NCI-H2171 (cell line): Measurements from ENCODE around the gene ATXN7.

Experiments used
- DNase-seq: peaks from one replicate; lab custom pipeline; 2025; lab: John Stamatoyannopoulos, UW

ATXN7 gene

GRCh38 chr3:63934041-63934866, 70.6 kb downstream of the ATXN7 start:
- no peak for DNase-seq

DNA sequence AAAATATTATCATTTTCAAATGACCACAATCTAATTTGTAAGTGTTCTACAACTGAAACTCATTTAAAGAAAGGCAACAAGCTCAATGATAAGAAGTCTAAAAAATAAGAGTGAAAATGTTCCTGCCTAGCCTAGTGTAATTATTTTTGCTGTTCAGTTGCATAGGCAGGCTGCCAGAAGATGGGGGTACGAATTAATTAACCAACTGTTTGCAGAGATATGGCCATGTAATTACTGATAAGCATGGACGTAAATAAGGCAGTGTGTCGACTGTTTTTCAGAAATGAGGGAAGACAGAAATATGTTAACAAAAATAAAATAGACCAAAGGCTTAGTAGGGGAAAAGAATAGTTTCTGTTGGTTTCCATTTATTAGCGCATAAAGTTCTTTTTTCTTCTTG, 73.3 kb downstream of the ATXN7 start:
- no peak for DNase-seq

DNA sequence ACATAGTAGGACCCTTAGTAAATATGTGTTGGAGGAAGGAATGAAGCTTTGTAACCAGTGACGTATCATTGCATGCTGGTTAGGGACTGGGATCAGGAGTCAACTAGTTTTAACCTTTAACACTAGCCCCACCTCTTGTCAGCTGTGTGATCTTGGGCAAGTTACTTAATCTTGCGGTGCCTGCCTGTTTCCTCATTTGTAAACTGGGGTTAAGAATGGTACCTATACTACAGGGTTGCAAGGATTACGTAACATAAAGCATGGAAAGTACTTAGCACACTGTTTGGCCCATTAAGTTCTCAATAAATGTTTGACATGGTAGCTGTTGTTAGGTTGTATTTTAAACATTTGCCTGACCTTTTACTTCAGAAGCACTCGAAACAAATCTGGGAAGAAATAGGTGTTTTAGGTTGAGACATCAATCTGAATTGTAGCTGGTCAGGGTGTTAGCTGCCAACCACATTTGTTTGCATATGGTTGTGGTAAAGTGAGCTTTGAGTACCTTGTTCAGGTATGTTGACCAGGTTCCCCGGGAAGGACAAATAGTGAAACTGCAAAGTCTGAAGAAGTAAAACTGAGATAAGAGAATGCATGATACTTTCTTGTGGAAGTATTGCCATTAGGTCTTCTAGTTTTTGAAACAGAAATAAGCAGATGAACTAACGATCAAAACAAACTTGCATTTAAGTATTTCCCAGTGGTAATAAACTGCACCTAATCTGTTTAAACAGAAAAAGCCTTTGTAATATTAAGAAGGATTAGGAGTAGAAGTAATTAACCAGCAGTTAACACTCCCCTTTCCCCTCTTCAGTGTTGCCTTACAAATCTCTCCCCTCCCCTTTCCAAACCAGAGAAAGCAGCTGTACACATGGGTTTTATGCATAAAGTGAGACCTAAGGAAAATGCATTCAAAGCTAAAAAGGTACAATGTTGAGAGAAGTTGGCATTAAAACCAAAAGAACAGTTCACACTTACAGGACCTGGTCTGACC, 74.3 kb downstream of the ATXN7 start:
- DNase-seq, result no peak

DNA sequence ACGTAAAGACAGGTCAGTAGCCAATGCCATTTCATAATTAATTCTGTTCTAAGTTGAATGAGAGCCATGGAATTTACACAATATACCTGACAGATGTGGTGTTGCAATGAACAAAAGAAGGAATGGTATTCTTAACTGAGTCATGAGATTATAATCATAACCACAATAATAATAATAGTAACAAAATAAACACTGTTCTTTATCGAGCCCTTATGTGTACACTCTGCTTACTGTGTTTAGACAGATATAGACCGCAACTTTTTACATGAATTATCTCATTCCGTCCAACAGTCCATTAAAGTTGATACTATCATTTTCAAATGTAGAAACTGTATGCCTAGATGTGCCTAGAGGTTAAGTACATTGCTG, 76.7 kb downstream of the ATXN7 start:
- DNase-seq, result no peak

- DNase-seq, result no peak
Observed at GRCh38 chr3:63942528-63942927, 78.9 kb downstream of the ATXN7 start.

DNA sequence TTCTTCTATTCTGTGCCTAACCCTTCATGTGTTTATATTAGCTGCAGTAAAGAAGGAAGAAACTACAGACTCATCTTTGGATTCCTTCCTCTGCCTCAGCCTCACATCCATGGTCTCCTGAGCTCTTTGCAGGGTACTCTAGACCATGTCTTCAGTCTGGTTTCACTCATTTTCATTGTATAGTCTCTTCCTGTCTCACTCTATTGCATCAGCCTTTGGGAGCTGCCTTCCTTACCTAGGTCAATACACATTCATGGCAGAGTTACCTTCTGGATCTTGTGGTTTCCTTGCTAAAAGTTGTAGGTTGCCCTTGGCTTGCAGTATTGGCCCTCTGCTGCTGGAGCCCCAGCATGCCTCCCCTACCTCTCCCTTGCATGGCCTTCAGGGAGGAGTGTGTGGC, 80.0 kb downstream of the ATXN7 start:
- no peak for DNase-seq

DNA sequence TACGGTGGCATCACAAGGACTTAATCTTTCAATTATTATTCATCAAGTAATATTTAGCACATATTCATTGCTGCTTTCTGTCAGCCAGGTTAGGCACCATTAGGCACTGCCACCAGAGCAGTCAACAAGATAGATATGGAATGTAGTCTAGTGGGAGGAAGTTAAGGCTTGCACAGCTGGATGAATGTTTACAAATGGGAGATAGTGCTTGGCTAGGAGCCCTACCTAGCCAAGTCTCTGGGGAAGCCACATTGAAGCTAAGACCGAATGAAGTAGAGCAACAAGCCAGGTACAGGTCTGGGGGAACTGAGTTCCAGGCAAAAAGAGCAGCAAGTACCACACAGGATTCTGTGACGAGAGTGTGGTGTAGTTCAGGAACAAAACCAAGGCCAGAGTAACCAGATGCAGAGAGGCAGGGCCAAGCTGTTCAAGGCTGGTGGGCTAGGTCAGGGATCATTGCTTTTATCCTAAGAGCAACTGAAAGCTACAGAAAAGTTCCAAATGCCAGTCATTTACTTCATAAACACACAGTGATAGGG, 82.0 kb downstream of the ATXN7 start:
- no peak for DNase-seq

DNA sequence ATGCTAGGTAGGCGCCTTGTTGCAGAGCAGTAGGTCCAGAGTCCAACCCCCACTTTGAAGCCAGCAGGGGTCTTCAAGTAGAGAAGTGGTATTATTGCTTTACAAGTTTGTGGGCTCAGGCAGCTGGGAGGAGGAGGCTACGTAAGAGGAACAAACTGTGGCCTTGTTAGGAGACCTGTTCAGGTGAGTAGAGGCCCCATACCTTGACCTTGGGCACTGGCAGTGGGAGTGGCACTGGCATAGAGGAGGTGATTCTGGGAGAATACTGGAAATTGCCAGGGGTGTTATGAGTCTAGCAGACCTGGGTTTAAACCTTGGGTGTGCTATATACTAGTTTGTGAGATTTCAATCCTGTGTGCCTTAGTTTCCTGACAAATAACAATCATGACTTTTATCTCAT, 83.1 kb downstream of the ATXN7 start:
- DNase-seq, result no peak

- no peak for DNase-seq
Observed at GRCh38 chr3:63947594-63947993, 83.9 kb downstream of the ATXN7 start.

- no peak for DNase-seq
Observed at GRCh38 chr3:63949005-63949404, 85.3 kb downstream of the ATXN7 start.

GRCh38 chr3:63950698-63951097, 87.0 kb downstream of the ATXN7 start:
- DNase-seq, result no peak

DNA sequence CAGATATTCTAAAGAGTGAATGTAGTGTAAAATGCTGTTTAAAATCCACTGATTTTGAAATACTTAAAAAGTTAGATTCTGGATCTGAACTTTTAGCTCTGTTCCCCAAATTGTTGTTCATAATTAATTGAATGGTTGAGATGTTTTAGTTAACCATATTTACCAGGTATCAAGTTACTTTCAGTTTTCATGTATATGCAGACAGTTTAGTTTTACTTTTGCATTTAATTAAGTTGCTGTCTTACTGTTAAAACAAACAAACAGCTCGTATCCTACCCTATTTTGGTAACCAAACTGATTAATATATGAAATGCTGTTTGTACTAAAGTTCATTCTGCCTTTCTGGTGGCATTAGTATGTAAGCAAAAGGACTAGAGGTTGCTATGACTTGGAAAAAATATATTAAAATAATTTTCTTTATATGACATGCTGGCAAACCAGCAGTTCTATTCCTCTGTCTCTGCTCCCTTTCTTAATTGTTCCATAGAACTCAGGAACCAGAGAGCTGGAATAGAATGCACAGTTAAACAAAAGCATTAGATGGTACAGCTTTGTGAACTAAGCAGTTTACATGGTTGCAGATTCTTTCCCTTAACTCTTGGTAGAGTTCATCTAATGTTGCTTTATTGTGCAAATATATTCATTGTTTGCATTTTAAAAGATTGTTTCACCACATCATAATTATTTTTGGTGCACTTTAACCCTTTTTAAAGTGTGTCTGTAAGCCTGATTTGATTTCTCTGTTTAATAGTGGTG, 88.0 kb downstream of the ATXN7 start:
- DNase-seq, result no peak

GRCh38 chr3:63952248-63952594, 88.6 kb downstream of the ATXN7 start:
- no peak for DNase-seq

DNA sequence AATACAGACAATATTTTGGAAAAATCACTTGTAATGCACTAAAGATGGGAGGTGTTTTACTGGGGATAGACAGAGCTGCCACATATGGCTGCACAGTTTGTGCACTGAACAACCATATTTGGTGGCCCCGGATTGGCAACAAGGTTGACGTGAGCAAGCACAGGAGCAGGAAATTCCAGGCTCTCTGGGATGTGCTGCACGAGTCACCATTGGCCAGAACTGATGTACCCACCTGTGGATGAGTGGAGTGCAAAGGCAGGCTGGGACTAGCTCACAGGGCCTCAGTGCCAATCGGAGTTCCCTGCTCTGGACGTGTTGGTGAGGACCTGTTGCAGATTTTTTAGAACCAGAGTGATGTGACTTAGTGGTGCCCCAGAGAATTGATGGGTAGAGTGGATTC, 90.5 kb downstream of the ATXN7 start:
- DNase-seq, result no peak

GRCh38 chr3:63955036-63955650, 91.5 kb downstream of the ATXN7 start:
- no peak for DNase-seq

GRCh38 chr3:63955830-63956545, 92.3 kb downstream of the ATXN7 start:
- no peak for DNase-seq

DNA sequence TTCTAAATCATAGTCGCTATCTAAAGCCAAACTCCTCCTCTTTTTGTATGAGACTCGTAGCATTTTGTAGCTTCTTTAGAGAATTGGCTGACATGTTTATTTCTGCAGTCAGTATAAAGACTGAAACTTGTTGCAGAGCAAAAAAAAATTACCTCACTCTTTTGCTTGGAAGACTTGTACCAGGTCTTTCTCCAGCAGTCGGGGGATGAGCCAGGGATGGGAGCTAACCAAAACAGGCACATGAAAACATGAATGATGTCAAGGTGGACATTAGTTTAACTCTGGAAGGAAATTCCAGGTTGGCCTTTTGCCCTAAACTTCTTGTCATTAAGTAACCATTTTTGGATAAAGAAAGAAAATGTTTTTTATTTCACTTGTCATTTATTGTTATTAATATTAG, 95.5 kb downstream of the ATXN7 start:
- DNase-seq, result no peak

- DNase-seq, result no peak
Observed at GRCh38 chr3:63960048-63960711, 96.5 kb downstream of the ATXN7 start.

- DNase-seq, result no peak
Observed at GRCh38 chr3:63961891-63962290, 98.2 kb downstream of the ATXN7 start.

DNA sequence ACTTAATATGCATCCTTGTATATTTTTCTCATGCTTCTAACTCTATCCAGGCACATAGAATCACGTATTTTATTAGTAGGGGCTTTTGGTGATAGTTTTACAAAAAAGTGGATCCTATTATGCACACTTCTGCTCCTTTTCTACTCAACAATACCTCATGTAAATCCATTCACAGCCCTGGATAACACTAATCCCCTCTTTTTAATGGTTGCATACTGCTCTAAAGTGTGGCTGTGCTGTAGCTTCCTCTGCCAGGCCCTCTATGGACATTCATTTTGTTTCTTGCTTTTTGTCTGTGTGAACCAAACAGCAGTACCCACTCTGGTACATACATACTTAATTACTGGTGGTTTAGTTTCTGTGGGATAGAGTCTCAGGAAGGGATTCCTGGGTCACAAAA, 99.8 kb downstream of the ATXN7 start:
- DNase-seq, result no peak
